ENCODE measurements around the gene SUPV3L1. TPM values are rescaled to one million over a fixed set of nuclear protein-coding genes. Genes with fewer than 3 reads are reported as not detected.
"Not testable (repeated sequence)": the region's sequence is repeated elsewhere in the genome, so short reads cannot be mapped to it uniquely, and the experiment has no call there.

The SUPV3L1 gene
- total RNA-seq, 4 donors from 2014 or later, result 23.4 to 53.7 (median 34.9) TPM

GRCh38 chr10:69246581-69247312, 66.7 kb downstream of the SUPV3L1 start:
- 78 to 85% methylated on average over 10 to 14 of the region's 14 CpGs for WGBS, 2 donors
- peaks cover 0 to 7% (median 2%) of the 10 kb centered on the region in 4 donors for H3K4me1 ChIP-seq
- peaks cover 0 to 4% (median 0%) of the 10 kb centered on the region in 4 donors for H3K9me3 ChIP-seq
- DNase-seq (ENCODE audit: low spot score in 2 of 2), result no peak
- peaks cover 0 to 17% (median 0%) of the 10 kb centered on the region in 3 donors for H3K36me3 ChIP-seq
- H3K27me3 ChIP-seq, result no peaks in the 10 kb centered on the region
- no peak overlapping the region for H3K27ac ChIP-seq
- no peak overlapping the region for H3K4me3 ChIP-seq
- TF ChIP-seq CTCF (IDR thresholded peaks at IDR 0.05) (no peak), POLR2A (IDR thresholded peaks at IDR 0.05) (no peak), EP300 (IDR thresholded peaks at IDR 0.05) (no peak)

DNA sequence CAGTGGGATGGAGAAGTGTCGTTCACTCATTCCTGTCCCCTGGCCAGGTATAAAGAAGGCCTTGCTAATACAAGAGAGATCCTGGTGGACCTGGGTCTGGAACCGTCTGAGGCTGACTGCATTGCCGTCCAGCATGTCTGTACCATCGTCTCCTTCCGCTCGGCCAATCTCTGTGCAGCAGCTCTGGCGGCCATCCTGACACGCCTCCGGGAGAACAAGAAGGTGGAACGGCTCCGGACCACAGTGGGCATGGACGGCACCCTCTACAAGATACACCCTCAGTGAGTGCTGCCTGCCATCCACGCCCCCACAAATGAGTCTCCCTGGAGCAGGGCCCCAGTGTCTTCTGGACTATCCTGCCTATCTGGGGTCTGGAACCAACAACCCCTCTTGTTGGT, 67.3 kb downstream of the SUPV3L1 start:
- WGBS, 2 donors, result 95 to 97% methylated on average over 13 of the region's 13 CpGs
- Histone ChIP-seq H3K36me3 (peaks cover 0 to 18% (median 0%) of the 10 kb centered on the region in 3 donors), H3K27ac (no peak overlapping the region), H3K4me1 (peaks cover 0 to 2% (median 0%) of the 10 kb centered on the region in 4 donors), H3K27me3 (no peaks in the 10 kb centered on the region), H3K9me3 (peaks cover 0 to 4% (median 0%) of the 10 kb centered on the region in 4 donors), H3K4me3 (no peak overlapping the region)
- TF ChIP-seq EP300 (IDR thresholded peaks at IDR 0.05) (no peak), CTCF (IDR thresholded peaks at IDR 0.05) (no peak), POLR2A (IDR thresholded peaks at IDR 0.05) (no peak)
- no peak for DNase-seq (ENCODE audit: low spot score in 2 of 2)

GRCh38 chr10:69248117-69248730, 68.2 kb downstream of the SUPV3L1 start:
- Histone ChIP-seq H3K27me3 (no peaks in the 10 kb centered on the region), H3K36me3 (peaks cover 0 to 18% (median 0%) of the 10 kb centered on the region in 3 donors), H3K9me3 (peaks cover 0 to 4% (median 0%) of the 10 kb centered on the region in 4 donors), H3K27ac (no peak overlapping the region), H3K4me1 (no peaks in the 10 kb centered on the region), H3K4me3 (no peak overlapping the region)
- TF ChIP-seq CTCF (IDR thresholded peaks at IDR 0.05) (no peak), EP300 (IDR thresholded peaks at IDR 0.05) (no peak), POLR2A (IDR thresholded peaks at IDR 0.05) (no peak)
- 75 to 80% methylated on average over 23 to 24 of the region's 24 CpGs for WGBS, 2 donors
- no peak for DNase-seq (ENCODE audit: low spot score in 2 of 2)

- no peak for DNase-seq (ENCODE audit: low spot score in 2 of 2)
- Histone ChIP-seq H3K4me1 (no peaks in the 10 kb centered on the region), H3K27ac (no peak overlapping the region), H3K4me3 (no peak overlapping the region), H3K36me3 (peaks cover 0 to 18% (median 0%) of the 10 kb centered on the region in 3 donors), H3K9me3 (peaks cover 0 to 4% (median 0%) of the 10 kb centered on the region in 4 donors), H3K27me3 (no peaks in the 10 kb centered on the region)
- no peak for TF ChIP-seq CTCF (IDR thresholded peaks at IDR 0.05)
- TF ChIP-seq EP300 (IDR thresholded peaks at IDR 0.05), result no peak
- no peak for TF ChIP-seq POLR2A (IDR thresholded peaks at IDR 0.05)
- WGBS, 2 donors, result 89 to 93% methylated on average over 11 to 14 of the region's 14 CpGs
These were observed 70.0 kb downstream of the SUPV3L1 start for GRCh38 chr10:69250041-69250440.

- H3K27me3 ChIP-seq; H3K4me1 ChIP-seq; H3K27ac ChIP-seq; H3K9me3 ChIP-seq; H3K4me3 ChIP-seq; DNase-seq (ENCODE audit: low spot score in 2 of 2): not testable (repeated sequence)
- WGBS, 2 donors, result 98% methylated on average over 2 of the region's 2 CpGs
- peaks cover 0 to 18% (median 0%) of the 10 kb centered on the region in 3 donors for H3K36me3 ChIP-seq
These were observed 71.4 kb downstream of the SUPV3L1 start for GRCh38 chr10:69251417-69251816.

Measured in tibial nerve (tissue), 4 donors.